GM19438 (cell line): Measurements from ENCODE around the gene CDCP1.
A peak's percentile ranks its signal among the peaks of the same experiment; 100 is the strongest.
"Not testable (repeated sequence)": the region's sequence is repeated elsewhere in the genome, so short reads cannot be mapped to it uniquely, and the experiment has no call there.

Source experiments
- ATAC-seq: cut with Tn5 transposase; IDR thresholded peaks from one replicate; pipeline ENCODE4 v1.9.1; 2021; ENCODE audit warnings: low read depth; ENCODE audit not compliant: unreplicated experiment

The CDCP1 gene

GRCh38 chr3:45060165-45060892, 85.8 kb downstream of the CDCP1 start:
- ATAC-seq: no peak

GRCh38 chr3:45059132-45059531, 87.0 kb downstream of the CDCP1 start:
- ATAC-seq: no peak

GRCh38 chr3:45057557-45057956, 88.6 kb downstream of the CDCP1 start:
- ATAC-seq: no peak

- no peak for ATAC-seq
Measured at GRCh38 chr3:45056608-45057301, 89.4 kb downstream of the CDCP1 start.

- ATAC-seq: no peak
Measured at GRCh38 chr3:45055411-45056143, 90.6 kb downstream of the CDCP1 start.

GRCh38 chr3:45055032-45055410, 91.2 kb downstream of the CDCP1 start:
- ATAC-seq: no peak

GRCh38 chr3:45054196-45054857, 91.9 kb downstream of the CDCP1 start:
- ATAC-seq: no peak

GRCh38 chr3:45053805-45054195, 92.4 kb downstream of the CDCP1 start:
- ATAC-seq: not testable (repeated sequence)

- no peak for ATAC-seq
Measured at GRCh38 chr3:45051685-45052084, 94.5 kb downstream of the CDCP1 start.

- no peak for ATAC-seq
Measured at GRCh38 chr3:45049807-45050206, 96.4 kb downstream of the CDCP1 start.

GRCh38 chr3:45048244-45048643, 97.9 kb downstream of the CDCP1 start:
- no peak for ATAC-seq

GRCh38 chr3:45043728-45044299, 102.4 kb downstream of the CDCP1 start:
- ATAC-seq: no peak

GRCh38 chr3:45042162-45042561, 104.0 kb downstream of the CDCP1 start:
- ATAC-seq: no peak

- no peak for ATAC-seq
Measured at GRCh38 chr3:45041666-45042065, 104.5 kb downstream of the CDCP1 start.

GRCh38 chr3:45037720-45038455, 108.3 kb downstream of the CDCP1 start:
- ATAC-seq: peak; percentile 43

GRCh38 chr3:45035441-45036301, 110.5 kb downstream of the CDCP1 start:
- no peak for ATAC-seq

GRCh38 chr3:45034612-45035252, 111.4 kb downstream of the CDCP1 start:
- peak; percentile 40 for ATAC-seq

GRCh38 chr3:45033791-45034190, 112.4 kb downstream of the CDCP1 start:
- ATAC-seq: no peak
